ENCODE measurements around the gene ARHGAP26. TPM values are rescaled to one million over a fixed set of nuclear protein-coding genes. Genes with fewer than 3 reads are reported as not detected.

ARHGAP26 gene
- polyA plus RNA-seq, 1 donor (not counting 4 experiments of a cell fraction or from before 2014, with no cell fraction given): 3.9 TPM

DNA sequence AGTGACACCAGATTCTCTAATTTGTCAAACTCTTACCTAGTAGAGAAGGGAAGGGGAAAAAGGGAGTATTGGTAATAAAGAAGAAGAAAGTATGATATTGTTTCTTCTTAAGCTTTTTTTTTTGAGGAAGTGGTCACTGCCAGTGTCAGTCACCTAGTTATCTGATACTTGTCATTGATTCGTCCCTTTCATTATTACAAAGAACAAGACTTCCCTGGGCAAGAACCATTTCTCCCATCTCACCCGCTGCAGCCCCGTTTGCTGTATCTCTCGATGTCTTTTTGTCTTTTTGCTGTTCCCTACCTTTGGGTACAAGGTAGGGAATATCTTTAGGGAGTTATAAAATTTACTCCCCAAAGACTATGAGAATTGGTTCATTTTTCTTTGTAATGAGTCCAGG is 249.0 kb downstream of the ARHGAP26 start:
- no peak for FAIRE-seq
- H3K4me3 ChIP-seq (ENCODE audit: control insufficient read depth in 2 of 3, extremely low read depth in 1 of 3, insufficient read depth in 2 of 3, low read depth in 1 of 3, low read length in 3 of 3): no peak overlapping the region
- peaks cover 4% of the 10 kb centered on the region for H3K4me1 ChIP-seq (ENCODE audit: control insufficient read depth, extremely low read depth, insufficient read depth, low read length)
- dilution Hi-C loops (cut with MboI; ENCODE audit: extremely low pct_ligation_motif_present, low sequenced_read_pairs): no loop called here
- no peaks in the 10 kb centered on the region for H3K9me1 ChIP-seq (ENCODE audit: control insufficient read depth, extremely low read depth, insufficient read depth, low read length)
- H3K36me3 ChIP-seq (ENCODE audit: control insufficient read depth in 2 of 2, extremely low read depth in 1 of 2, insufficient read depth in 2 of 2, low read length in 2 of 2): no peaks in the 10 kb centered on the region
- no peaks in the 10 kb centered on the region for H3K27me3 ChIP-seq (ENCODE audit: control insufficient read depth, extremely low read depth, insufficient read depth, low read length)
- no peak overlapping the region for H3K27ac ChIP-seq (ENCODE audit: control insufficient read depth, insufficient read depth, low read length)
- TF ChIP-seq, protein P1, sequence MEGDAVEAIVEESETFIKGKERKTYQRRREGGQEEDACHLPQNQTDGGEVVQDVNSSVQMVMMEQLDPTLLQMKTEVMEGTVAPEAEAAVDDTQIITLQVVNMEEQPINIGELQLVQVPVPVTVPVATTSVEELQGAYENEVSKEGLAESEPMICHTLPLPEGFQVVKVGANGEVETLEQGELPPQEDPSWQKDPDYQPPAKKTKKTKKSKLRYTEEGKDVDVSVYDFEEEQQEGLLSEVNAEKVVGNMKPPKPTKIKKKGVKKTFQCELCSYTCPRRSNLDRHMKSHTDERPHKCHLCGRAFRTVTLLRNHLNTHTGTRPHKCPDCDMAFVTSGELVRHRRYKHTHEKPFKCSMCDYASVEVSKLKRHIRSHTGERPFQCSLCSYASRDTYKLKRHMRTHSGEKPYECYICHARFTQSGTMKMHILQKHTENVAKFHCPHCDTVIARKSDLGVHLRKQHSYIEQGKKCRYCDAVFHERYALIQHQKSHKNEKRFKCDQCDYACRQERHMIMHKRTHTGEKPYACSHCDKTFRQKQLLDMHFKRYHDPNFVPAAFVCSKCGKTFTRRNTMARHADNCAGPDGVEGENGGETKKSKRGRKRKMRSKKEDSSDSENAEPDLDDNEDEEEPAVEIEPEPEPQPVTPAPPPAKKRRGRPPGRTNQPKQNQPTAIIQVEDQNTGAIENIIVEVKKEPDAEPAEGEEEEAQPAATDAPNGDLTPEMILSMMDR (optimal IDR thresholded peaks at IDR 0.05 in 1 of 3, IDR thresholded peaks at IDR 0.05 in 1 of 3, conservative IDR thresholded peaks at IDR 0.05 in 1 of 3; ENCODE audit: extremely low read depth in 1 of 3, insufficient read depth in 2 of 3, low read length in 3 of 3): no peak
- no peak for TF ChIP-seq EZH2 (IDR thresholded peaks at IDR 0.05; ENCODE audit: low read length)
- no peak overlapping the region for H3K4me2 ChIP-seq (ENCODE audit: control insufficient read depth, extremely low read depth, insufficient read depth, low read depth, low read length)
- no peaks in the 10 kb centered on the region for H4K20me1 ChIP-seq (ENCODE audit: control insufficient read depth, extremely low read depth, insufficient read depth, low read length)
- no peak overlapping the region for H2AFZ ChIP-seq (ENCODE audit: control insufficient read depth, low read length)
- H3K79me2 ChIP-seq (ENCODE audit: control insufficient read depth, insufficient read depth, low read length): no peaks in the 10 kb centered on the region
- H3K9me3 ChIP-seq (ENCODE audit: control insufficient read depth, low read depth, low read length): no peaks in the 10 kb centered on the region
- DNase-seq (ENCODE audit: low read depth, low spot score): no peak
- H3K9ac ChIP-seq (ENCODE audit: control insufficient read depth, extremely low read depth, insufficient read depth, low read length): no peak overlapping the region

DNA sequence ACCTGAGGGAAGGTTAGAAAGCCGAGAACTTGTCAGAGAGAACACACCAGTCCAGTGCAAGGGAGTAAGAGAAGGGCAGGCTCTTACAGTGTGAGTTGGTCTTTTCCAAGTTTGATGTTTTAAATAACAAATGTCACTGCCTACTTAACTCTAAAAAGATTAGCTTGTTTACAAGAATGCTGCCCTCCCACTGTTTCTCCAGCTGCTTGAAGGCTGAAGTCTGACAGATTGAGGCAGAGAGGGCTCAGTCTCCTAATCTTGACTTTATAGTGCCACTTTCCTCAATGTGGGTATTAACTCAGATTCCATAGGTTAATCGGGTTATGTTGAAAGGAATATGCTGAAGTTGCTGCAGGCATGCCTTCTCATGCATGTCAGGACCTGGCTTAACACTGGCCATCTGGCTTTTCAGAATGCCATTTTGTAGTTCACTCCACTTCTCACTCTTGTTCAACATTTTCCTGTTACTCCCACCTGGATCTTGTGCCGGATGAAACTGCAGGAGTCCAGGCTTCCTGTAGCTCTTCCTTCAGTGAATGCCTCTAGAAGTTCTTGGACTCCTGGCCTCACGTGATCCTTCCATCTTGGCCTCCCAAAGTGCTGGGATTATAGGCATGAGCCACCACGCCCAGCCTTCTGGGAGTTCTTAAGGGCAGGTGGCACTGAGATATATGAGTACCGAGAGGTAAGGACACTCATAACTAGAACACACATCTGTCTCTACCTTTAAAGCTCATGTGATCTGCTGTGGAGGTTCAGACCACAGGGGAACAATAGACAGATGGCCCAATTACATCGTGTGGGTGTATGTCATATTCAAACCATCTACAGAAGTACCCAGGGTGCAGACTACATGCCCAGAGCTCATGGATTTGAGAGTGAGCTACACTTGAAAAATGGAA is 249.7 kb downstream of the ARHGAP26 start:
- Histone ChIP-seq H2AFZ (ENCODE audit: control insufficient read depth, low read length) (no peak overlapping the region), H3K4me2 (ENCODE audit: control insufficient read depth, extremely low read depth, insufficient read depth, low read depth, low read length) (no peak overlapping the region), H3K9ac (ENCODE audit: control insufficient read depth, extremely low read depth, insufficient read depth, low read length) (no peak overlapping the region), H3K9me3 (ENCODE audit: control insufficient read depth, low read depth, low read length) (no peaks in the 10 kb centered on the region), H3K27me3 (ENCODE audit: control insufficient read depth, extremely low read depth, insufficient read depth, low read length) (no peaks in the 10 kb centered on the region), H3K4me1 (ENCODE audit: control insufficient read depth, extremely low read depth, insufficient read depth, low read length) (peaks cover 4% of the 10 kb centered on the region), H3K4me3 (ENCODE audit: control insufficient read depth in 2 of 3, extremely low read depth in 1 of 3, insufficient read depth in 2 of 3, low read depth in 1 of 3, low read length in 3 of 3) (no peak overlapping the region), H3K9me1 (ENCODE audit: control insufficient read depth, extremely low read depth, insufficient read depth, low read length) (no peaks in the 10 kb centered on the region), H3K27ac (ENCODE audit: control insufficient read depth, insufficient read depth, low read length) (no peak overlapping the region), H3K36me3 (ENCODE audit: control insufficient read depth in 2 of 2, extremely low read depth in 1 of 2, insufficient read depth in 2 of 2, low read length in 2 of 2) (no peaks in the 10 kb centered on the region), H3K79me2 (ENCODE audit: control insufficient read depth, insufficient read depth, low read length) (no peaks in the 10 kb centered on the region), H4K20me1 (ENCODE audit: control insufficient read depth, extremely low read depth, insufficient read depth, low read length) (no peaks in the 10 kb centered on the region)
- FAIRE-seq (no peak), DNase-seq (ENCODE audit: low read depth, low spot score) (no peak)
- dilution Hi-C loops (cut with MboI; ENCODE audit: extremely low pct_ligation_motif_present, low sequenced_read_pairs): no loop called here
- TF ChIP-seq EZH2 (IDR thresholded peaks at IDR 0.05; ENCODE audit: low read length): no peak
- TF ChIP-seq, protein P1 (optimal IDR thresholded peaks at IDR 0.05 in 1 of 3, IDR thresholded peaks at IDR 0.05 in 1 of 3, conservative IDR thresholded peaks at IDR 0.05 in 1 of 3; ENCODE audit: extremely low read depth in 1 of 3, insufficient read depth in 2 of 3, low read length in 3 of 3): no peak

All from keratinocyte (primary cell).